Activated B cell treated with CpG ODN at 0.5 μM for 24 hours (primary cell): Measurements from ENCODE around the gene ADD1. TPM values are rescaled to one million over a fixed set of nuclear protein-coding genes. Genes with fewer than 3 reads are reported as not detected.

ENCODE experiments used
- ATAC-seq: fragments of 200-7000 bp; cut with Tn5 transposase; one replicate; pipeline ENCODE4 v1.10.0; 2021; ENCODE audit warnings: low read depth, mild to moderate bottlenecking, moderate library complexity
- CTCF ChIA-PET: fragments of 350-600 bp; sonication (Branson Sonifier 250); formaldehyde crosslinking; loops from one replicate; lab custom pipeline; 2021; ENCODE audit warnings: antibody characterized with exemption; lab: Charles Lee
- POLR2A ChIA-PET: fragments of 350-600 bp; sonication (Branson Sonifier 250); formaldehyde crosslinking; loops from one replicate; lab custom pipeline; 2021; ENCODE audit warnings: antibody characterized with exemption; lab: Charles Lee
- DNase-seq: peaks from one replicate; pipeline ENCODE4 v3.0.0; 2022
- H3K27ac Mint-ChIP-seq: one replicate; pipeline ENCODE4 v1.8.0; 2020; ENCODE audit warnings: mixed read lengths
- H3K27me3 Mint-ChIP-seq: one replicate; pipeline ENCODE4 v1.8.0; 2021; ENCODE audit warnings: mixed read lengths
- H3K36me3 Mint-ChIP-seq: one replicate; pipeline ENCODE4 v1.8.0; 2021; ENCODE audit warnings: low read depth, mixed read lengths
- H3K4me1 Mint-ChIP-seq: one replicate; pipeline ENCODE4 v1.8.0; 2021; ENCODE audit warnings: mixed read lengths
- H3K4me3 Mint-ChIP-seq: one replicate; pipeline ENCODE4 v1.8.0; 2020; ENCODE audit warnings: mild to moderate bottlenecking, mixed read lengths
- H3K9me3 Mint-ChIP-seq: one replicate; pipeline ENCODE4 v1.8.0; 2020; ENCODE audit warnings: mixed read lengths
- intact Hi-C: fragments of 100-400 bp; cut with micrococcal nuclease; formaldehyde crosslinking; loops from one replicate; pipeline ENCODE4 v1.15.1; 2024
- total RNA-seq: library from RNA; stranded (reverse); gene quantifications from 2 replicates; pipeline ENCODE4 v1.2.3, GENCODE V29; 2022
- TF ChIP-seq, protein P1 (sequence below): fragments of 200-600 bp; IDR thresholded peaks from one replicate; pipeline ENCODE4 v1.8.0; 2022; ENCODE audit warnings: antibody characterized with exemption, mild to moderate bottlenecking

ADD1 gene
- total RNA-seq, 1 donor from 2014 or later: 340 TPM

- no peaks in the 10 kb centered on the region for H3K4me1 Mint-ChIP-seq
- TF ChIP-seq, protein P1, sequence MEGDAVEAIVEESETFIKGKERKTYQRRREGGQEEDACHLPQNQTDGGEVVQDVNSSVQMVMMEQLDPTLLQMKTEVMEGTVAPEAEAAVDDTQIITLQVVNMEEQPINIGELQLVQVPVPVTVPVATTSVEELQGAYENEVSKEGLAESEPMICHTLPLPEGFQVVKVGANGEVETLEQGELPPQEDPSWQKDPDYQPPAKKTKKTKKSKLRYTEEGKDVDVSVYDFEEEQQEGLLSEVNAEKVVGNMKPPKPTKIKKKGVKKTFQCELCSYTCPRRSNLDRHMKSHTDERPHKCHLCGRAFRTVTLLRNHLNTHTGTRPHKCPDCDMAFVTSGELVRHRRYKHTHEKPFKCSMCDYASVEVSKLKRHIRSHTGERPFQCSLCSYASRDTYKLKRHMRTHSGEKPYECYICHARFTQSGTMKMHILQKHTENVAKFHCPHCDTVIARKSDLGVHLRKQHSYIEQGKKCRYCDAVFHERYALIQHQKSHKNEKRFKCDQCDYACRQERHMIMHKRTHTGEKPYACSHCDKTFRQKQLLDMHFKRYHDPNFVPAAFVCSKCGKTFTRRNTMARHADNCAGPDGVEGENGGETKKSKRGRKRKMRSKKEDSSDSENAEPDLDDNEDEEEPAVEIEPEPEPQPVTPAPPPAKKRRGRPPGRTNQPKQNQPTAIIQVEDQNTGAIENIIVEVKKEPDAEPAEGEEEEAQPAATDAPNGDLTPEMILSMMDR: no peak
- H3K27ac Mint-ChIP-seq: no peak overlapping the region
- ATAC-seq (no peak), DNase-seq (no peak)
- ChIA-PET CTCF (interaction anchor here (2.0 kb wide), 1 partner anchor 10 kb away, joined by 6 read pairs; no protein-coding TSS in a partner anchor), POLR2A (interaction anchor here (0.6 kb wide), 2 partner anchors 71 to 224 kb away, joined by 3 to 4 read pairs; no protein-coding TSS in a partner anchor)
- H3K4me3 Mint-ChIP-seq: no peak overlapping the region
- no peaks in the 10 kb centered on the region for H3K27me3 Mint-ChIP-seq
- peaks cover 94% of the 10 kb centered on the region for H3K36me3 Mint-ChIP-seq
- no peaks in the 10 kb centered on the region for H3K9me3 Mint-ChIP-seq
- intact Hi-C loops: no loop called here
Observed at GRCh38 chr4:2946812-2947600, 103.4 kb downstream of the ADD1 start.

- Mint-ChIP-seq H3K4me1 (no peaks in the 10 kb centered on the region), H3K9me3 (no peaks in the 10 kb centered on the region), H3K27ac (no peak overlapping the region), H3K36me3 (peaks cover 94% of the 10 kb centered on the region), H3K4me3 (no peak overlapping the region), H3K27me3 (no peaks in the 10 kb centered on the region)
- ATAC-seq (no peak), DNase-seq (no peak)
- intact Hi-C loops: no loop called here
- ChIA-PET CTCF (interaction anchor here (1.2 to 2.0 kb wide), 3 partner anchors 11 to 90 kb away, joined by 4 to 6 read pairs (median 4); no protein-coding TSS in a partner anchor), POLR2A (no interaction called here)
- TF ChIP-seq, protein P1: no peak
Observed at GRCh38 chr4:2947926-2948325, 104.3 kb downstream of the ADD1 start.

- CTCF ChIA-PET: interaction anchor here (0.9 to 2.0 kb wide), 7 partner anchors 12 to 186 kb away, joined by 3 to 6 read pairs (median 3); no protein-coding TSS in a partner anchor
- Mint-ChIP-seq H3K4me3 (no peak overlapping the region), H3K27ac (no peak overlapping the region), H3K9me3 (no peaks in the 10 kb centered on the region), H3K4me1 (no peaks in the 10 kb centered on the region), H3K27me3 (no peaks in the 10 kb centered on the region), H3K36me3 (peaks cover 95% of the 10 kb centered on the region)
- TF ChIP-seq, protein P1: no peak
- intact Hi-C loops: no loop called here
- no peak for DNase-seq
- peak; percentile 42 for ATAC-seq
- POLR2A ChIA-PET: interaction anchor here (0.6 to 1.8 kb wide), 3 partner anchors 13 to 14 kb away, joined by 3 to 6 read pairs (median 4); partner anchors contain the start of gene GRK4
Observed at GRCh38 chr4:2948895-2949781, 105.5 kb downstream of the ADD1 start.

DNA sequence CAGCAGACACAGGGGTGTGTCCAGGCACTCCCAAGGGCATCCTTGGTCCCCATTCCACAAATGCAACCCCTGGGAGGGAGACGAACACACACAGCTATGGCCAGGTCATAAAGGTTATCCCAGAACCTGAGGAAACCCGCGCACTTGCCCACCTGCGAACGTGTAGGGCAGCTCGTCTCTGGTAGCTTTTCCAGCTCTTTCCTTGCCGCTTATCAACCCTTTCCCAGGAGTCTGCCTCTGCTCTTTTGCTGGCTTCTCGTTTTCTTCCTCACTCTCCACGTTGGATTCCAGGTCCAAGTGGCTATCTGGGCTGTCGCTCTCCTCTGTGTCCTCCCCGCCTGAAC, 106.1 kb downstream of the ADD1 start:
- H3K27ac Mint-ChIP-seq: no peak overlapping the region
- no peak overlapping the region for H3K4me3 Mint-ChIP-seq
- ATAC-seq: no peak
- peaks cover 96% of the 10 kb centered on the region for H3K36me3 Mint-ChIP-seq
- ChIA-PET POLR2A (interaction anchor here (1.8 kb wide), 1 partner anchor 15 kb away, joined by 6 read pairs; no protein-coding TSS in a partner anchor), CTCF (no interaction called here)
- H3K9me3 Mint-ChIP-seq: no peaks in the 10 kb centered on the region
- TF ChIP-seq, protein P1: no peak
- H3K4me1 Mint-ChIP-seq: peaks cover 5% of the 10 kb centered on the region
- H3K27me3 Mint-ChIP-seq: no peaks in the 10 kb centered on the region
- intact Hi-C loops: no loop called here
- no peak for DNase-seq
